Keratinocyte (primary cell): ENCODE results near the gene FOCAD. TPM values are rescaled to one million over a fixed set of nuclear protein-coding genes. Genes with fewer than 3 reads are reported as not detected.
A peak's percentile ranks its signal among the peaks of the same experiment; 100 is the strongest.

ENCODE experiments used
- DNase-seq: peaks from one replicate; pipeline ENCODE4 v3.0.0-alpha.2; 2011; ENCODE audit warnings: low read depth, missing footprints, low spot score
- FAIRE-seq: peaks from 2 replicates; lab custom pipeline; 2011; peaks lifted over from hg19 to GRCh38; lab: Jason Lieb, UNC
- H2AFZ ChIP-seq: 2 replicates; pipeline ENCODE4 v1.6.0; 2012; ENCODE audit warnings: low read length, control low read depth, inconsistent platforms; ENCODE audit not compliant: control insufficient read depth
- H3K27ac ChIP-seq: 2 replicates; pipeline ENCODE4 v1.5.1; 2011; ENCODE audit warnings: low read length; ENCODE audit not compliant: control insufficient read depth, insufficient read depth
- H3K27me3 ChIP-seq: 3 replicates; pipeline ENCODE4 v1.6.0; 2011; ENCODE audit warnings: low read length; ENCODE audit not compliant: control insufficient read depth, insufficient read depth; ENCODE audit errors: extremely low read depth
- H3K36me3 ChIP-seq, 2 experiments: 2 replicates in 1 of 2; 3 replicates in 1 of 2; pipeline ENCODE4 v1.5.1; 2011; ENCODE audit warnings: low read length in 2 of 2, mild to moderate bottlenecking in 1 of 2; ENCODE audit not compliant: control insufficient read depth in 2 of 2, insufficient read depth in 2 of 2; ENCODE audit errors: extremely low read depth in 1 of 2
- H3K4me1 ChIP-seq: 3 replicates; pipeline ENCODE4 v1.5.1; 2011; ENCODE audit warnings: low read length; ENCODE audit not compliant: control insufficient read depth, insufficient read depth; ENCODE audit errors: extremely low read depth
- H3K4me2 ChIP-seq: 3 replicates; pipeline ENCODE4 v1.6.0; 2011; ENCODE audit warnings: low read depth, low read length; ENCODE audit not compliant: control insufficient read depth, insufficient read depth; ENCODE audit errors: extremely low read depth
- H3K4me3 ChIP-seq, 3 experiments: fragments of 200-600 bp in 1 of 3; sonication (generic) in 1 of 3; 2 replicates in 2 of 3; 3 replicates in 1 of 3; pipeline ENCODE4 v1.5.1; 2011 to 2016; ENCODE audit warnings: low read length in 3 of 3, mild to moderate bottlenecking in 3 of 3, control low read depth in 2 of 3, inconsistent platforms in 1 of 3, low read depth in 1 of 3, mixed read lengths in 1 of 3, mixed run types in 1 of 3, moderate library complexity in 1 of 3; ENCODE audit not compliant: control insufficient read depth in 2 of 3, insufficient read depth in 2 of 3; ENCODE audit errors: extremely low read depth in 1 of 3
- H3K79me2 ChIP-seq: 2 replicates; pipeline ENCODE4 v1.6.0; 2012; ENCODE audit warnings: low read length; ENCODE audit not compliant: control insufficient read depth, insufficient read depth
- H3K9ac ChIP-seq: 3 replicates; pipeline ENCODE4 v1.6.0; 2011; ENCODE audit warnings: low read length; ENCODE audit not compliant: control insufficient read depth, insufficient read depth; ENCODE audit errors: extremely low read depth
- H3K9me1 ChIP-seq: 3 replicates; pipeline ENCODE4 v1.6.0; 2011; ENCODE audit warnings: low read length; ENCODE audit not compliant: control insufficient read depth, insufficient read depth; ENCODE audit errors: extremely low read depth
- H3K9me3 ChIP-seq: 2 replicates; pipeline ENCODE4 v1.5.1; 2012; ENCODE audit warnings: low read depth, low read length; ENCODE audit not compliant: control insufficient read depth
- H4K20me1 ChIP-seq: 3 replicates; pipeline ENCODE4 v1.6.0; 2011; ENCODE audit warnings: low read length; ENCODE audit not compliant: control insufficient read depth, insufficient read depth; ENCODE audit errors: extremely low read depth
- CTCF ChIP-seq, 3 experiments: IDR thresholded peaks in 1 of 3; conservative IDR thresholded peaks in 1 of 3; optimal IDR thresholded peaks in 1 of 3; 2 replicates in 2 of 3; 3 replicates in 1 of 3; pipeline versions ENCODE3 to v1.5.1; 2011; ENCODE audit warnings: low read length in 3 of 3, mild to moderate bottlenecking in 3 of 3, moderate library complexity in 2 of 3, control low read depth in 1 of 3, inconsistent platforms in 1 of 3; ENCODE audit not compliant: insufficient read depth in 2 of 3; ENCODE audit errors: extremely low read depth in 1 of 3
- EZH2 ChIP-seq: IDR thresholded peaks from one replicate; pipeline ENCODE4 v1.6.1; 2012; ENCODE audit warnings: inconsistent platforms, mild to moderate bottlenecking, low read length, moderate library complexity
- dilution Hi-C: fragments of 300-500 bp; cut with MboI; formaldehyde crosslinking; loops from one replicate; pipeline ENCODE4 v1.7.0; 2020; ENCODE audit warnings: low sequenced_read_pairs; ENCODE audit not compliant: extremely low pct_ligation_motif_present
- polyA plus RNA-seq, 5 experiments: library from polyadenylated mRNA; depleted of rRNA in 3 of 5; stranded (reverse) in 3 of 5; stranded (forward) in 1 of 5; unstranded in 1 of 5; fragments of >200 nt; gene quantifications; 1 replicate in 1 of 5; 2 replicates in 3 of 5; 3 replicates in 1 of 5; pipeline versions ENCODE4 v1.2.1 to v1.2.3, GENCODE V29; 2011 to 2012; ENCODE audit warnings: missing spikeins in 2 of 5, low read depth in 1 of 5, low replicate concordance in 1 of 5

Gene FOCAD
- polyA plus RNA-seq, 1 donor (not counting 4 experiments of a cell fraction or from before 2014, with no cell fraction given) = 33.1 TPM

- TF ChIP-seq EZH2 (no peak), CTCF (optimal IDR thresholded peaks at IDR 0.05 in 1 of 3, IDR thresholded peaks at IDR 0.05 in 1 of 3, conservative IDR thresholded peaks at IDR 0.05 in 1 of 3; ENCODE audit: extremely low read depth in 1 of 3, insufficient read depth in 2 of 3, low read length in 3 of 3) (no peak)
- no peak for DNase-seq
These were observed 25.2 kb upstream of the FOCAD start for GRCh38 chr9:20658677-20659473.

GRCh38 chr9:20659474-20659967, 24.5 kb upstream of the FOCAD start:
- Histone ChIP-seq H3K4me1 (no peaks in the 10 kb centered on the region), H3K79me2 (no peaks in the 10 kb centered on the region), H3K4me2 (no peak overlapping the region), H3K27me3 (no peaks in the 10 kb centered on the region), H3K27ac (no peak overlapping the region), H3K9me3 (no peaks in the 10 kb centered on the region), H2AFZ (no peak overlapping the region), H3K9ac (no peak overlapping the region), H3K9me1 (no peaks in the 10 kb centered on the region), H3K4me3 (no peak overlapping the region), H4K20me1 (no peaks in the 10 kb centered on the region), H3K36me3 (no peaks in the 10 kb centered on the region)
- TF ChIP-seq CTCF (optimal IDR thresholded peaks at IDR 0.05 in 1 of 3, IDR thresholded peaks at IDR 0.05 in 1 of 3, conservative IDR thresholded peaks at IDR 0.05 in 1 of 3; ENCODE audit: extremely low read depth in 1 of 3, insufficient read depth in 2 of 3, low read length in 3 of 3) (no peak), EZH2 (no peak)
- dilution Hi-C loops = no loop called here
- FAIRE-seq = no peak
- DNase-seq = no peak

More at GRCh38 chr9:20658677-20659473, 25.2 kb upstream of the FOCAD start:
- peak overlapping the region; percentile 66 for H3K27ac ChIP-seq
- H3K9me3 ChIP-seq = no peaks in the 10 kb centered on the region
- H3K79me2 ChIP-seq = no peaks in the 10 kb centered on the region
- no peaks in the 10 kb centered on the region for H3K27me3 ChIP-seq
- H3K9ac ChIP-seq = peak overlapping the region; percentile 73
- no peaks in the 10 kb centered on the region for H3K9me1 ChIP-seq
- H3K4me1 ChIP-seq = no peaks in the 10 kb centered on the region
- dilution Hi-C loops = no loop called here
- no peaks in the 10 kb centered on the region for H3K36me3 ChIP-seq
- H3K4me3 ChIP-seq = peak overlapping the region; percentile 40 to 72 (median 68)
- H3K4me2 ChIP-seq = peak overlapping the region; percentile 66
- FAIRE-seq = no peak
- peak overlapping the region; percentile 88 for H2AFZ ChIP-seq
- H4K20me1 ChIP-seq = no peaks in the 10 kb centered on the region
